HFFc6 (cell line): ENCODE measurements around the gene MAP4. TPM values are rescaled to one million over a fixed set of nuclear protein-coding genes. Genes with fewer than 3 reads are reported as not detected.

Experiments
- DNase-seq: peaks from one replicate; pipeline ENCODE4 v3.0.0-alpha.2; 2018
- H3K27ac Mint-ChIP-seq: 2 replicates; pipeline ENCODE4 v1.8.0; 2020; ENCODE audit warnings: mild to moderate bottlenecking, mixed read lengths
- H3K27me3 Mint-ChIP-seq: 2 replicates; pipeline ENCODE4 v1.8.0; 2021; ENCODE audit warnings: mild to moderate bottlenecking, moderate library complexity, mixed read lengths; ENCODE audit not compliant: insufficient read depth
- H3K36me3 Mint-ChIP-seq: 2 replicates; pipeline ENCODE4 v1.8.0; 2021; ENCODE audit warnings: low read depth, mixed read lengths
- H3K4me1 Mint-ChIP-seq: 2 replicates; pipeline ENCODE4 v1.8.0; 2020; ENCODE audit warnings: low read depth, mixed read lengths
- H3K4me3 Mint-ChIP-seq: 2 replicates; pipeline ENCODE4 v1.8.0; 2020; ENCODE audit warnings: mild to moderate bottlenecking, moderate library complexity, mixed read lengths
- H3K9me3 Mint-ChIP-seq: 2 replicates; pipeline ENCODE4 v1.8.0; 2020; ENCODE audit warnings: mild to moderate bottlenecking, mixed read lengths
- total RNA-seq, 6 experiments: library from RNA; stranded (reverse); fragmentation: NEBNext Ultra II Directional; extraction: Animal tissue kit (Norgen Biotek cat#: 25700); gene quantifications; 2 replicates in 1 of 6; 3 replicates in 5 of 6; pipeline ENCODE4 v1.2.3, GENCODE V29; 2021
- TF ChIP-seq, protein P1 (sequence below): fragments of 200-600 bp; sonication (generic); IDR thresholded peaks from 2 replicates; pipeline ENCODE4 v1.5.0; 2021; ENCODE audit warnings: antibody characterized with exemption, mild to moderate bottlenecking

Gene MAP4
- total RNA-seq, 6 experiments from 2014 or later, result 294 to 328 (median 312) TPM

DNA sequence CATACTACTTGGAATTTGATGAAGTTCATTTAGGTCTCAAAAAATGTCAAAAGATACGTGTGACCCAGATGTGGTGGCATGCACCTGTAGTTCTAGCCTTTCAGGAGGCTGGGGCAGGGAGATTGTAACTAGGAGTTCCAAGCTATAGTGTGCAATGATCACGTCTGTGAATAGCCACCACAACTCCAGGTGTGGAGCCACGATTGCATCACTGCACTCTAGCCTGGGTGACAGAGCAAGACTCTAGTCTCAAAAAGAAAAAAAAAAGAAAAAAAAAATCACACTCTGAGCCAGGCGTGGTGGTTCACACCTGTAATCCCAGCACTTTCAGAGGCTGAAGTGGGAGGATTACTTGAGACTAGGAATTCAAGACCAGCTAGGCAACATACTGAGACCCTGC lies 14.2 kb downstream of the MAP4 start:
- no peaks in the 10 kb centered on the region for H3K9me3 Mint-ChIP-seq
- no peak overlapping the region for H3K27ac Mint-ChIP-seq
- TF ChIP-seq, protein P1, sequence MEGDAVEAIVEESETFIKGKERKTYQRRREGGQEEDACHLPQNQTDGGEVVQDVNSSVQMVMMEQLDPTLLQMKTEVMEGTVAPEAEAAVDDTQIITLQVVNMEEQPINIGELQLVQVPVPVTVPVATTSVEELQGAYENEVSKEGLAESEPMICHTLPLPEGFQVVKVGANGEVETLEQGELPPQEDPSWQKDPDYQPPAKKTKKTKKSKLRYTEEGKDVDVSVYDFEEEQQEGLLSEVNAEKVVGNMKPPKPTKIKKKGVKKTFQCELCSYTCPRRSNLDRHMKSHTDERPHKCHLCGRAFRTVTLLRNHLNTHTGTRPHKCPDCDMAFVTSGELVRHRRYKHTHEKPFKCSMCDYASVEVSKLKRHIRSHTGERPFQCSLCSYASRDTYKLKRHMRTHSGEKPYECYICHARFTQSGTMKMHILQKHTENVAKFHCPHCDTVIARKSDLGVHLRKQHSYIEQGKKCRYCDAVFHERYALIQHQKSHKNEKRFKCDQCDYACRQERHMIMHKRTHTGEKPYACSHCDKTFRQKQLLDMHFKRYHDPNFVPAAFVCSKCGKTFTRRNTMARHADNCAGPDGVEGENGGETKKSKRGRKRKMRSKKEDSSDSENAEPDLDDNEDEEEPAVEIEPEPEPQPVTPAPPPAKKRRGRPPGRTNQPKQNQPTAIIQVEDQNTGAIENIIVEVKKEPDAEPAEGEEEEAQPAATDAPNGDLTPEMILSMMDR, result no peak
- no peak for DNase-seq
- no peaks in the 10 kb centered on the region for H3K27me3 Mint-ChIP-seq
- no peak overlapping the region for H3K4me3 Mint-ChIP-seq
- H3K4me1 Mint-ChIP-seq, result peaks cover 1% of the 10 kb centered on the region
- peaks cover under 1% of the 10 kb centered on the region; the same call in 1 of the 2 replicates for H3K36me3 Mint-ChIP-seq

DNA sequence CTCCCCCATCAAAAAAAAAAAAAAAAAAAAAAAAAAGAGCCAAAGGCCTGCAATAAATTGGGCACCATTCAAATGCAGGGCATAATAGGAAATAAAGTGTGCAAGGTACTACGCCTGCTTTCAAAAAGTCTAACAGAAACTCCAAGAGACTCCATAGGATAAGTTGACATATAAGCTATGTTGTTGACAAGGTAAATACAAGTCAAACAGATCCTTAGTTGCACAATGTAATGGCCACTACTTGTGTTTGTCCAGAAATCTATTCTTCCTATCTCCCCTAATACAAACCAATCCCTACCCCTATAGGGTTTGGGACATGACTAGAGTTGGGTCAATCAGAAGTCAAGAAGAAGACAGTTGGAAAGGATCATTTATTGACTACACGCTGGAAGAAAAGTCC lies 16.0 kb downstream of the MAP4 start:
- peaks cover 15% of the 10 kb centered on the region for H3K36me3 Mint-ChIP-seq
- TF ChIP-seq, protein P1, result no peak
- H3K27me3 Mint-ChIP-seq, result no peaks in the 10 kb centered on the region; the same call in 1 of the 2 replicates
- H3K9me3 Mint-ChIP-seq, result no peaks in the 10 kb centered on the region
- peaks cover 11% of the 10 kb centered on the region for H3K4me1 Mint-ChIP-seq
- no peak for DNase-seq
- H3K4me3 Mint-ChIP-seq, result no peak overlapping the region
- H3K27ac Mint-ChIP-seq, result no peak overlapping the region

DNA sequence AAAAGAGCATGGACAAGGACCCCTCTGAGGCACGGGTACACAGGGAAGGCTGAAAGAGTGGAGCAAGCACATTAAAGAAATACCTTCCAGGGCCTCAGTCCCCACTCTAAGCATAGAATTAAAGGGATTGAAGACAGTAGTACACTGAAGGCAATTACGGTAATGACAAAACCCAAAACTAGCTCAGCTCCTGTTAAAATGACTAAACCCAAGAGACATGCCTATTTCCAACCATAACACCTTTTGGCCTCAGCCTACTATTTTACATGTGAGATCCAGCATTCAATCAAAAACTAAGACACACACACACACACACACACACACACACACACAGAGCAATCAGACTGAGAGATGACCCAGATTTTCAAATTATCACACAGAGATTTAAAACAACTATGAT lies 19.8 kb downstream of the MAP4 start:
- H3K4me3 Mint-ChIP-seq, result no peak overlapping the region
- H3K27me3 Mint-ChIP-seq, result no peaks in the 10 kb centered on the region; the same call in 1 of the 2 replicates
- peaks cover 24% of the 10 kb centered on the region for H3K36me3 Mint-ChIP-seq
- H3K4me1 Mint-ChIP-seq, result peaks cover 17% of the 10 kb centered on the region
- DNase-seq, result no peak
- H3K27ac Mint-ChIP-seq, result no peak overlapping the region
- H3K9me3 Mint-ChIP-seq, result no peaks in the 10 kb centered on the region
- TF ChIP-seq, protein P1, result no peak

DNA sequence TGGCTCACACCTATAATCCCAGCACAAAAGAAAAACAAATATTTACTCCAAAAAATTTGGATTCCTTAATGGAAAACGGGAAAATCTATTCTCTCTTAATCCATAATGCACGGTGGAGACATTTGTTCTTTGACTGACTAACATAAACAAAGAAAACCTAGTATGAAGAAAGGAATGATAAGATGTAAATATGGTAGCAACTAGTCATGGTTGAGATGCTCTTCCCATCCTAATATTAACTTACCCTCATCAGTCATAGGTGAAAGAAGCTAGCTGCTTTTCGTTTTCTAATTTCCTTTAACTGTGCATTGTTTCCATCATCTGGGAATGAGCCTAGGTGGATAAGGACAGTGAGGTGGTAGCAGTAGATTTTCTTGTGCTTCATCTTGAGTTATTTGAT lies 22.0 kb downstream of the MAP4 start:
- Mint-ChIP-seq H3K4me1 (peaks cover 26% of the 10 kb centered on the region), H3K9me3 (no peaks in the 10 kb centered on the region), H3K4me3 (no peak overlapping the region), H3K27me3 (no peaks in the 10 kb centered on the region; the same call in 1 of the 2 replicates), H3K36me3 (peaks cover 24% of the 10 kb centered on the region), H3K27ac (no peak overlapping the region)
- TF ChIP-seq, protein P1, result no peak
- DNase-seq, result no peak

DNA sequence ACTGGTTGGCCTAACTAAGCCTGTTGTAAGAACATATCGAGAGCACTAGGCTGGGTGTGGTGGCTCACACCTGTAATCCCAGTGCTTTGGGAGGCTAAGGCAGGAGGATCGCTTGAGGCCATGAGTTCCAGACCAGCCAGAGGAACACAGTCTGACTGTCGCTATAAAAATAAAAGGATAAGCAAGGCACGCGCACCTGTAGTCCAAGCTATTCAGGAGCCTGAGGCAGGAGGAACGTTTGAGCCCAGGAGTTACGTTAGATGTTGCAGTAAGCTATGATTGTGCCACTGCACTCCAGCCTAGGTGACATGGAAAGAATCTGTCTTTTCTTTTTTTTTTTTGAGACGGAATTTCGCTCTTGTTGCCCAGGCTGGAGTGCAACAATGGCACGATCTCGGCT lies 24.9 kb downstream of the MAP4 start:
- no peaks in the 10 kb centered on the region for H3K9me3 Mint-ChIP-seq
- DNase-seq, result no peak
- no peaks in the 10 kb centered on the region for H3K27me3 Mint-ChIP-seq
- H3K27ac Mint-ChIP-seq, result no peak overlapping the region
- H3K4me3 Mint-ChIP-seq, result no peak overlapping the region
- TF ChIP-seq, protein P1, result no peak
- peaks cover 36% of the 10 kb centered on the region for H3K4me1 Mint-ChIP-seq
- H3K36me3 Mint-ChIP-seq, result peaks cover 17% of the 10 kb centered on the region

DNA sequence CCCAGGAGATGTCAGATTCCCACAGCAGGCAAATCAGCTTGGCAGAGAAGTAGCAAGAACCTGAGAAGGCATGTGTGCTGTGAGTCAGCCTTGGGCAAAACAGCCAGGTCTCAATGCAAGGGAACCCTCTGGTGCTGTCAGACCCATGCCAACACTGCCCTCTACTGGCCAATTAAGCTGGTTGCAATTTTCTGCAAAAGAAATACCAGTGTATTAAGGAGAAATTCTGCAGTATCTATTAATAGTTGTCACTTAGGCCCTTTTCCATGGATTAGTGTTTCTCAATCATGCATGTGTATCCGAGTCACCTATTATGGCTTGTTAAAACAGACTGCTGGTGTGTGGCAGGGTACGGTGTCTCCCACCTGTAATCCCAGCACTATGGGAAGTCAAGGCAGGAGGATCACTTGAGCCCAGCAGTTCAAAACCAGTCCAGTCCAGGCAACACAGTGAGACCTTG lies 26.2 kb downstream of the MAP4 start:
- DNase-seq, result peak; percentile 92
- TF ChIP-seq, protein P1, result peak; percentile 99

More for the DNA sequence above, 26.2 kb downstream of the MAP4 start:
- H3K36me3 Mint-ChIP-seq, result peaks cover 8% of the 10 kb centered on the region
- H3K4me3 Mint-ChIP-seq, result no peak overlapping the region
- no peaks in the 10 kb centered on the region for H3K27me3 Mint-ChIP-seq
- H3K9me3 Mint-ChIP-seq, result no peaks in the 10 kb centered on the region
- peak overlapping the region; percentile 70 for H3K27ac Mint-ChIP-seq
- peaks cover 43% of the 10 kb centered on the region for H3K4me1 Mint-ChIP-seq
